Cardiac septum (tissue), 1 donor: ENCODE data around the gene MINDY1. TPM values are rescaled to one million over a fixed set of nuclear protein-coding genes. Genes with fewer than 3 reads are reported as not detected.

ENCODE experiments used
- DNase-seq: peaks from one replicate; pipeline ENCODE4 v3.0.0-alpha.2; 2020; ENCODE audit warnings: low spot score
- intact Hi-C: fragments of 100-400 bp; cut with DNase I; formaldehyde crosslinking; loops from one replicate; pipeline ENCODE4 v1.14.0; 2022
- total RNA-seq: library from RNA; stranded (reverse); fragmentation: NEBNext Ultra II Directional; extraction: Animal tissue kit (Norgen Biotek cat#: 25700); gene quantifications from one replicate; pipeline ENCODE4 v1.2.1, GENCODE V29; 2021
- donor health status: DM: no; HTN: no; CAD: no.

The MINDY1 gene
- total RNA-seq, 1 donor from 2014 or later, result 49.1 TPM

DNA sequence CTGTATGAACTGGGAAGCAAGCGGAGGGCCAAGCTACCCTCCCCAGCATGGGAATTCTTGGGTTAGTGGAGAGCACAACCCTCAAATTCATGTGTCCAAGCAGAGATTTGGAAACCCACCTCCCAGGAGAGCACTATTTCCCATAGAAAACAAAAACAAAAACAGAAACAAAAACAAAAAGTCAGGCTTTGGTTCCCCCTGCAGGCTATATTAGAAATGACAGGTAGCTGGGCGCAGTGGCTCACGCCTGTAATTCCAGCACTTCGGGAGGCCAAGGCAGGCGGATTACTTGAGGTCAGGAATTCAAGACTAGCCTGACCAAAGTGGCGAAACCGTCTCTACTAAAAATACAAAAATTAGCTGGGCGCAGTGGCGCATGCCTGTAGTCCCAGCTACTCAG lies 10.8 kb downstream of the MINDY1 start:
- intact Hi-C loops, result loop anchor here (10.0 kb wide), 1 partner anchor 531 kb away; no protein-coding TSS in a partner anchor
- no peak for DNase-seq

DNA sequence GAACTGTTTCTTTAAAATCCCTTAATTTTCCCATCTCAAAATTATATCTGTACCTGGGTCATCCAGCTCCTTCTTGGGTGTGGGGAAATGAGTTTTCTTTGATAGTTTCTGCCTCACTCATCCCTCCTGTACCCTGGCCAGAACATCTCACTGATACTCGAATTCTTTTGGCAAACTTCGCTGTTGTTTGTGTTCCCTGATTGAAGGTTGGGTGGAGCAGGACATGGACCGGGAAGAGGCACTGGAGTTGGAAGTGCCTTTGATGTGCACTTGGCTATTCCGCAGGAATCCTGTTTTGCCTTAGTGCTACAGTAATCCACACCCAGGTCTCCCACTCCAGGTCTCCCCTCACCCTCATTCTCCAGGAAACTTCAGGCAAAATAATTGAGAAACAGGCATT lies 11.2 kb downstream of the MINDY1 start:
- intact Hi-C loops, result loop anchor here (10.0 kb wide), 1 partner anchor 531 kb away; no protein-coding TSS in a partner anchor

DNA sequence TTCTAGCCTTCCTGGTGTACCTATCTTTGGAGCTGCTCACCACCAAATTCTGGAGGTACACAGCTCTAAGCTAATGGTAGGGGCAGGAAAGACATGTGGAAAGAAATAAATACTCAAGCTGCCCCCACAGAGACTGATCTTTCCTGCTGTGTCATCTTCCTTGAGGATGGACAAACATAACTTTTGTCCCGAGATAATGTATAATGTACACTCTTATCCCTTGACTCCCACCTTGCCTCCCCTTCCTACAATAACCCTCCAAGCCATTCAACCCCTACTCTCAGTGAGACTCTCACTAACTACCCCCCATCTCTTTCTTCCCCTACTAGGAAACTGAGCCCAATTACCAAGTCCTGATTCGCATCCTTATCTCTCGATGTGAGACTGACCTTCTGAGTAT lies 12.5 kb downstream of the MINDY1 start:
- no peak for DNase-seq
- intact Hi-C loops, result loop anchor here (10.0 kb wide), 1 partner anchor 529 kb away; no protein-coding TSS in a partner anchor

More for the DNA sequence above, 11.2 kb downstream of the MINDY1 start:
- DNase-seq, result no peak

DNA sequence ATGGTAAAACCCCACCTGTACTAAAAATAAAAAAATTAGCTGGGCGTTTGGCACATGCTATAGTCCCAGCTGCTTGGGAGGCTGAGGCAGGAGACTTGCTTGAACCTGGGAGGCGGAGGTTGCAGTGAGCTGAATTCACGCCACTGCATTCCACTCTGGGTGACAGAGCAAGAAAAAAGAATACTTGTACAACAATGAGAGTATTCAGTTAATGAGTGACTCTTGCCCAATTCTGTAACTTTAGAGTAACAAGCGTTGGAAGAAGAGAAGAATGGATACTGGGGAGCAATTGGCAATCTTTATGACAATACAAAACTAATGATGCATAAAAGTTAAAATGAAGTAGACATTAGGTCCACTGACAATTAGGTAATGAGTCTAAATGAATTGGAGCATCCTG lies 14.1 kb downstream of the MINDY1 start:
- no peak for DNase-seq
- intact Hi-C loops, result loop anchor here (10.0 kb wide), 1 partner anchor 528 kb away; no protein-coding TSS in a partner anchor

DNA sequence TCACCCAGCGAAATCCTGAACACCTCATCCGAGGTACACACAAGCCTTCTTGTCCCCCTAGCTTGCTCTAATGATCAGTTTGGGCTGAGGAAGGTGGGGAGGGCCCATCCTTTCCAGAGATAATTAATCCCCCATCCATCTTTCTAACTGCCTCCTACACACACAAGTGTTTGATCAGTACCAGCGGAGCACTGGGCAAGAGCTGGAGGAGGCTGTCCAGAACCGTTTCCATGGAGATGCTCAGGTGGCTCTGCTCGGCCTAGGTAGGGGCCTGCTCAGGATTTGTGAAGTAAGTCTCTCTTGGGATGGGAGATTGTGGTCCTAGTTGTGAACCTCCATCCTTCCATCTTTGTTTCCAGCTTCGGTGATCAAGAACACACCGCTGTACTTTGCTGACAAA lies 18.8 kb downstream of the MINDY1 start:
- intact Hi-C loops, result no loop called here
- DNase-seq, result no peak

DNA sequence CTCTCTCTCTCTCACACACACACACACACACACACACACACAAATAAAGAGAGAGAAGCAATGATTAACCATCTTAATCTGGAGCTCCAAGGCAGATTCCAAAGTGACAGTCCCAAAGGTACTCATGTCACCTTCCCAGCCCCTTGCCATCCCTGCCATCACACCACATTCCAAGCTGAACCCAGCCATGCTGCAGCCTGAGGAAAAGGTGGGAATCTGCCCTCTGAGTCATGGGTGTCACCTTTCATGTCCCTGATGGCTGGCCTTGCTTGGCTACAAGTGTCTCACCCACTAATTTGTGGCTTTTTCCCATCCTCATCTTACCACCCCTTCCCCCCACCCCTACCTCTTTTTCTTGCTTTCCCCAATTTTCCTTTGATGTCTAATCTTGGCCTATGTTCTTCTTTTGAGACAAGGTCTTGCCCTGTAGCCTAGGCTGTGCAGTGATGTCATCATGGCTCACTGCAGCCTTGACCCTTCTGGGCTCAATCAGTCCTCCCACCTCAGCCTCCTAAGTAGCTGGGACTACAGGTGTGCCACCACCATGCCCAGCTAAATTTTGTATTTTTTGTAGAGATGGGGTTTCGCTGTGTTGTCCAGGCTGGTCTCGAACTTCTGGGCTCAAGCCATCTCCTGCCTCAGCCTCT lies 21.4 kb downstream of the MINDY1 start:
- intact Hi-C loops, result no loop called here
- no peak for DNase-seq

DNA sequence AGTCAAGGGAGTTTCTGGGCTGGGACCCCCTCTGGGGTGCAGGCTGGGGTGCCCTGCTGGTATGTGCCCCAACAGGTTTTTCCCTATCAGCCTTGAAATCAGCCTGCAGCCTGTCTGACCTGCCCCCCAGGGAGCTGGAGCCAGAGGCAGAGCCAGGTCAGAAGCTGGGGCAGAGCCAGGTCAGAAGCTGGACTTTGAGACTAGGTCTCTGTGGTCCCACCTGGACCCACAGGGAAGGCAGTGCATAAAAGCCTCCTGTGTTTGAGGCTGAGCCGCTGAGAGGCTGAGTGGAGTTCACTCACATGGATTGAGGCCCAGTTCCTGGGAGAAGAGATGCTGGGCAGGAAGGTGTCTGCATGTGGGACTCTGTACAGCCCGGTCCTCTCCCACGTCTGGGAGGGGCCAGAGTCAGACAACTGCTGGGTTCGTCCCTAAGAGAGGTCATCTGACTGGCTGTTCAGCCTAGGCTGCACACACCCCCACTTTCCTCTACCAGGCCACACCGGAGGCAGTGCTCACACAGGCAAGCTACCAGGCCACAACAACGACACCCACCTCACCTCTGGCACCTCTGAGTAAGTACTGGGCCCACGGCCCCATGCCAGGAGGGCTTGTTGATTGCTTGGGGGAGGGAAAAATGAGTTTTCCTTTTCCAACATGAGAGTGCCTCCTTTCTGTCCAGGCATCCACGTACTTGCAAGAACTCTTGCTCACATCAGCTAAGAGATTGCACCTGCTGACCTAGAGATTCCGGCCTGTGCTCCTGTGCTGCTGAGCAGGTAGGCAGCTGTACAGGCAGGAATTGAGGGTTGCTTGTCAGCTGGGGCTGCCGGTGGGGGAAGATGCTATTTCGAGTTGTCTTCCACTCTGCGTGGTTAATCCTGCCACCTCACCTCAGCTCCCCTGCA lies 24.6 kb downstream of the MINDY1 start, which contains the start of gene ANXA9:
TSS of gene ANXA9 (plus strand) at position 488 of the 908 bp plus-strand sequence. CDS start 814 bp downstream, outside the sequence.
- intact Hi-C loops, result no loop called here
- no peak for DNase-seq

DNA sequence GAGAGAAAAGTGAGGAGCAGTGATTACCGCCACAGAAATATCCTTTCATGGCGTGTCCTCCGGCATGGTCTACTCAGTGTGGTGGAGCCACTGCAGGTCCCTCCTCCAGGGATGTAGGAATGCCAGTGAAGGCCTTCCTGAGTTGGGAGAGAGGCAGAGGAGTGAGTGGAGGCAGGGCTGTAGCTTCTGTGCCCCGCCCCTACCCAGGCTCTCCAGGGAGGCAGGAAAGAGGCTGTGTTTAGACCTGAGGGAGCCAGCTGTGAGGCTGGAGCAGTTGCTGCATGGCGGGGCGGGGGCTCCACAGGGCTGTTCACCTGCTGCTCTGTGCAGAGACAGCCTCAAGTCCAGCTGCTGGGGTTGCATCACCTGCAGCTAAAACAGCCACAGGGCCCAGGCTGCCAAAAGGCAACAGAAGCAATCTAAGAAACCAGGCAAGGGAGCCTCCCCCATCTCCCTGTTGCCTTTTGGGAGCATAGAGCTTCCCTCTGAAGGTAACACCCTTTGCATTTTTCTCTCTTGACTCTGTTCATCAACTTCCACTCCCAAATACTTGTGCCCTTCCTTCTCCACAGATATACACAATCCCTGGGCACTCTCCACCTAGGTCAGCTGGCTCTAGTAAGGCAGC lies 25.4 kb downstream of the MINDY1 start:
- intact Hi-C loops, result no loop called here
- no peak for DNase-seq

DNA sequence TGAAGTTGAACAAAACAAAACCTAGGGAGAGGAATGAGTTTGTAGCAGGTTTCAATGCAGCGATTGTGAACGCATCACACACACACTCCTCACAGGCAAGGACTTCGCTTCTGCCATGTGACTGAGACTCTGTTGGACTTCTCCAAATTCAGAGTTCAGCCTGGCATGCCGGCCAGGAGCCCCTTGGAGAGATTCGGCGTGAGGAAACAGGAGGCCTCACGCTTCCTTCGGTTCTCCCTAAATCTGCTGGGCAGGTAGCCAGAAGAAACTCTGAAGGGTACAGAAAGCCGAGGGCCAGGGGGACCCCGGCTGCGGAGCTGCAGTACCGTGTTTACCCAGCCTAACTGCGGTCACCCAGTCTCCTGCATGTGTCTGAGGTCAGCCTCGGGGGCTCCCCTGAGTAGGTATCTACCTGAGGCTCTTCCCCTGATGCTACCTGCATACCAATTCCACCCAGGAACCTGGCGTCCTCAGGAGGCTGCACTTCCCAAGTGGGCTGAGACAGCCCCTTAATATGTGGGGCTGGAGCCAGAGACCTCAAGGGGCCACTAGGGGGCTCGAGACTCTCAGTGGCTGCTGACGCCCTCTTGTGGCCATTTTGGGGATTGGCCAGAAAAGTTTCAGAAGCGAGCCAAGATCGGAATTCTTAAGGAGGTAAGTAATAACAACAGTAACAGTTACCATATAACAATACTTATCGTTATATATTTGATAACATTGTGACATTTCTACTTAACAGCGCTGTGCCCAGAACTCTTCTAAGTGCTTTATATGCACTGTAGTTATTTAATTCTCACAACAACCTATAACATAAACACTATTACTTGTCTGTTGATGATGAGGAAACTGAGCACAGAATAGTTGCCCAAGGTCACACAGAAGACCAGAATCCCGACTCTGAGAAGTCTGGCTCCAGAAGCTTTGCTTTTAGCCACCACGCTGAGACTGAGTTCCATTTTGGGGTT lies 27.3 kb downstream of the MINDY1 start:
- intact Hi-C loops, result loop anchor here (2.0 kb wide), 1 partner anchor 27 kb away; the partner anchor contains the start of gene MINDY1

DNA sequence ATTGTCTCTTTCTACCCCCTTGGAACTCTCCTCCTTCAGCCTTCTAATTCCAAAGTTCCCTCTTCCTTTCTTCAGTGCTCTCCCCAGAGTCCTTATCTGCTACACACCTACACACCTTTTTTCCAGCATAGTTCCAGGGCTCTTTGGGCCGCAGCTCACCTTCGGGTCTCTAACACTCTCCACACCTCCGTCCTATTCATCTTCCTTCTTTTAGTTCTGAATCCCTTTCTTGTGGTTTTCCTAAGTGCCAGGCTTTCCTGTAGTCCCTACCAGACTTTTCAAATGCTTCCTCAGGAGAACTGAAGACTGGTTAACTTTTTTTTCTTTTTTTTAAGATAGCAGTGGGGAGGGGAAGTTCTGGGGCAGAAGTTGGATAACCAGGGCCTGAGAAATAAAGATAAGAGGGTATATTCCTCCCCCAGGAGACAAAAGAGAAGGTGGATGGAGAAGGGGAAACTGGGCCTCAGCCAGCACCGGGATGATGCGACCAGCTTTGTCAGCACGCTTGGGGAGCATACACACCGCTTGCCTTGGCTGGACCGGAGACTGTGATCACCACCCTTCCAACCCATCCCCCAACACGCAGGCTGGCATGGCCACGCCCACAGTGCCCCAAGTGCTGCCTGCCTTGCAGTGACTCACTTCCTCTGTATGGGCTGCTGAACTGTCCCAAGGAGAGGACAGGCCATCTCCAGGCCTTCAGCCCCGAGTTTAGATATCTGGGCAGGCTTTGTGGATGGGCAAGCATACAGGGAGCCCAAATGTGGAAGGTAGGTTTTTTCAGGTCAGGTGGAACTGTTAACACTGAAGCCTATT lies 29.6 kb downstream of the MINDY1 start:
- DNase-seq, result peak; percentile 94
- intact Hi-C loops, result no loop called here

More for the DNA sequence above, 27.3 kb downstream of the MINDY1 start:
- DNase-seq, result peak; percentile 88

DNA sequence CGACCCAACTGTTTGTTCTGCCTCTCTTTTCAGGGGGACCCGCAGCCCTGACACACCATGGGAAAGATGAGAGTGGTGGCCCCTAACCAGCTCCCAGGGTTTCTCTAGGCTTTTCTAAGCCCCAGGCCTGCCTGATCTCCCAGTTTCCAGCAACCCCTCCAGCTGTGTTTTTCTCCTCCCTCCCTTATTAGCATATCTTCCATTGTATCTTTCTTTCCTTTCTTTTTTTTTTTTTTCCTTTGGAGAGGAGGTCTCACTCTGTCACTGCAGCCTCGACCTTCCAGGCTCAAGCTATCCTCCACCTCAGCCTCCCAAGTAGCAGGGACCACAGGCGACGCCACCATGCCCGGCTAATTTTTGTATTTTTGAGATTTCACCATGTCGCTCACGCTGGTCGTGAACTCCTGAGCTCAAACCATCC lies 30.3 kb downstream of the MINDY1 start:
- DNase-seq, result no peak
- intact Hi-C loops, result no loop called here

DNA sequence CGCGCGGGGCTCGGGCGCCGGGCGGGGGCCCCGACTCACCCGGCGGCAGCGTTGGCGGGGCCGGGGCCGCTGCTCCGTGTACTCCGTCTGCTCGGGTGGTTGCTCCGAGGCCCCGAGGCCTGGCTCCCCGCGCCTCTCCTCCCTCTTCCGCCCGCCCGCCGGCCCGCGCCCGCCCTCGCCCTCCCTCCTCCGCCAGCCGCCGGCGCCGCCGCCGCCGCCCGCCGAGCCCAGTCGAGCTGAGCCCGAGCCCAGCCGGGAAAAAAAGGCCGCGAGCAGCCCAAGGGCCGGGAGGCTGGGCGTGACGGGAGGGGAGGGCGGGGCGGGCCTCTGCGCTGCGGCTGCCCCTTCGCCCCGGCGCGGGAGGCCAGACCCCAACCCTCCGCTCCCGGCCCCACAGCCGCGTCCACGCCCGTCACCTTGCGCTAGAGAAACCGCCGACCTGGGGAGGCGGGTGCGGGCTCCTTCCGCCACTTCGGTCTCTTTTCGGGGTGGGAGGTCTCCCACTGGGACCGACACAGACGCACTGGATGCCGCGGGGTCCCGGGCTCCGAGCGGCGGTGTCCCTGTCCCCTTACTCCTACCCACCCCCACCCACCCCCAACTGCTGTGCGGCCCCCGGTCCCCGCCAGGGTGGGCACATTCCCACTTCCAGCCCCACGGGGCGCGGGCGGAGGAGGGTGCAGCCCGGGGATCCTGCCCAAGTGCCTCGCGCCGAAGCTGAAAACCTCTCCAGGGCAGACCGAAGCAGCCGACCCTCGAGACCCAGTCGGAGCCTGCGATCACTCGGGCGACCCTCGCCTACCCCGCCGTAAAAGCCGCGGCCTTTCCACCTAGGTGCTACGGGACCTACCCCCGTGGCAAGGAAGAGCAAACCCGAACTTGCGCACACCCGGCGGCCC lies 31.9 kb downstream of the MINDY1 start, which contains the start of gene CERS2:
TSS of gene CERS2 (minus strand) at position 256 of the 899 bp plus-strand sequence. CDS start 5,745 bp downstream, outside the sequence.
- intact Hi-C loops, result loop anchor here (5.0 kb wide), 1 partner anchor 98 kb away; the partner anchor contains the start of gene ARNT
- DNase-seq, result peak; percentile 92

DNA sequence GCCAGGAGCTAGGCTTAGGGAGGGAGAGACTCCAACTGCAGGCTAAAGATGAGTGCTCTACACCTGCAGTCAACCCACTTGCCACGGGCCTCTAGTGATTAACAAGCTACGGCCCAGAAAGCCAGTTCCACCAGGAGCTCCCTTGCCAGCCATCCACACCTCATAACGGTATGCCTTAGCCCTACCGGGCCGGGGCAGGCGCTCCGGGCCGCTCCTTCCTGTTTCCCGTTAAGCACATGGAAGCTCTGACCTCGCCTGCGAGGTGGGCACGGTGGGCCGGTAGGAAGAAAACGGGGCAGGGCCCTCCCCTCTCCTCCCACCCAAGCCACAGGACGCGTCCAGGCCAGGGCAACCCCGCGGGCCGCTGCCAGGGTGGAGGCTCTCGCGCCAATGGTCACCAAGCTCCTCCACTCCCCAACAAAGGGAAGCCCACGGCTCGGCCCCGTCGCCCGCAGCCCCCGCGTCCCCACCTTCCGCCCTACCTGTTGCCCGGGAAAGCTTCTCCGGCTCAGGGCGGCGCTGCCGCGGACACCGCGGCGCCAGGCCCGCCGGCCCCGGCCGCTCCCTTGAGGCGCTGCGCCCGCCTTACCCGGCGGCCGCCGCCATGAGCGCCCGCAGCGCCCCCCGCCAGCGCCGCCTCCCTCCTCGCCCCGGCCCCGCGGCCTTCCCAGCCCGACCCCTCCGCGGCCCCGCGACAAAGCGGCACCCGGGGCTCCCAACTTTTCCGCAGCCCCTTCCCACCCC lies 32.7 kb downstream of the MINDY1 start:
- intact Hi-C loops, result loop anchor here (2.0 to 5.0 kb wide), 2 partner anchors 47 to 97 kb away; partner anchors contain the start of genes ARNT and SETDB1
- DNase-seq, result peak; percentile 80

DNA sequence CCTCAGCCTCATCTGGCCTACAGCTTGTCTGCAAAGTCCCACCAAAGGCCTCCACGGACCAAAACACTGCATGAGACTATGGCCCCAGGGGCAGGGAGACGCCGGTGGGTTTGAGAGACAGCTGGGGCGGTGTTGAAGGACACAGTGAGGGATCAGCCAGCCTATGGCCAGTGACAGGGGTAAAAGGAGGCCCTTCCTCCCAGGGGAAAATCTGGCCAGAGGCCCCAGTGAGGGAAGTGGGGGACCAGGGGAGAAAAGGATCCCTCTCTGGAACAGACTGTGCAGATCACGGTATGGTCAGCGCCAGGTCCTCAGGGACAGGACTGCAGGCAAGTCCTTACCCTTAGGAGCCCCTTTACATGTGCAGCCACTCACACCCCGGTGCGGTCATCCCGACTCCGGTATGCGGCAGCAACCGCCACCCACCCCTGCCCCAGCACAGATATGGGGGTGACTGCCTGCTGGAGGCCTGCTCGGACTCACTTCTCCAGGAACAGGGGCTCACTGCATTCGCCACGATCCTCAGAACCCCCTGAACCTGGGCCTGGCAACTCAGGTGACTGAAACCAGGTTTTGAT lies 33.4 kb downstream of the MINDY1 start:
- intact Hi-C loops, result loop anchor here (2.0 to 5.0 kb wide), 2 partner anchors 47 to 96 kb away; partner anchors contain the start of genes ARNT and SETDB1
- no peak for DNase-seq

DNA sequence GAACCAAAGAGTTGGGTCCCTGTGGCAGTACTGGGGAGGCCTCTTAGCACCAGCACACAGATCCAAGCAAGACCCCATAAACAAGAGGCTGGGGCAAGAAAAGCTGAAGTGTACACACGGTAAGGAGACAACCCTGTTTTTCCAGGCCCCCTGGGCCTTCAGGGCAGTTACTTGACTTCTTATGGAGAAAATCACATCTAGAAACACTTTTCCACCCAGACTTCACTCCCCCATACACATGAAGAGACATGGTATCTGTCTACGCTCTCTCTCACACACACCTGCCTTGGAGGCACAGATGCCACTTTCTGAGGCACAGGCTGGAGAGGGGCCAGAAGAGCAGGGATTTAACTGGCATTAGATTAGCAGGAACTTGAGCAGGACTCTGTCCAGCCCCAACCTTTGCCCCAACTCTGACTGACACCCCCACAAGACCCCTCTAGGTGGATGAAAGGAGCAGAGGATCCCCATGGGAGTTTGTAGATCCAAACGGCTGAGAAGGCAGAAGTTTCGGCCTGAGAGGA lies 34.2 kb downstream of the MINDY1 start:
- no peak for DNase-seq
- intact Hi-C loops, result loop anchor here (2.0 to 5.0 kb wide), 2 partner anchors 46 to 95 kb away; partner anchors contain the start of genes ARNT and SETDB1
